GM12878 (cell line): ENCODE measurements around the gene GNA14. TPM values are rescaled to one million over a fixed set of nuclear protein-coding genes. Genes with fewer than 3 reads are reported as not detected.

ENCODE experiments used
- ATAC-seq: fragments of 200-7000 bp; cut with Tn5 transposase; 3 replicates; pipeline ENCODE4 v1.9.1; 2020; ENCODE audit warnings: mild to moderate bottlenecking, moderate library complexity
- BruUV-seq: library from RNA; stranded (reverse); fragments of 400-500 nt; replicated peaks from 2 replicates; lab custom pipeline; 2021; lab: Mats Ljungman, UMichigan
- CTCF ChIA-PET: fragments of 300-600 bp; sonication (Branson Sonifier 250); formaldehyde crosslinking; extraction: SDS; loops from one replicate; lab custom pipeline; 2021; ENCODE audit warnings: inconsistent platforms; lab: Yijun Ruan, JAX
- POLR2A ChIA-PET: fragments of 350-600 bp; formaldehyde crosslinking; extraction: SDS; loops from one replicate; lab custom pipeline; 2021; ENCODE audit warnings: inconsistent platforms; lab: Charles Lee
- RAD21 ChIA-PET: fragments of 300-600 bp; sonication (Branson Sonifier 250); formaldehyde crosslinking; loops from one replicate; lab custom pipeline; 2023; ENCODE audit warnings: antibody characterized with exemption; ENCODE audit not compliant: unreplicated experiment; lab: Charles Lee
- SMC1A ChIA-PET: fragments of 300-600 bp; sonication (Branson Sonifier 250); formaldehyde crosslinking; loops from one replicate; lab custom pipeline; 2023; ENCODE audit not compliant: unreplicated experiment, uncharacterized antibody; lab: Charles Lee
- DNase-seq: peaks from one replicate; pipeline ENCODE4 v3.0.0-alpha.2; 2011; ENCODE audit warnings: low read depth, low spot score
- FAIRE-seq: peaks from 3 replicates; lab custom pipeline; 2011; peaks lifted over from hg19 to GRCh38; lab: Jason Lieb, UNC
- H2AFZ ChIP-seq: 2 replicates; pipeline ENCODE4 v1.6.0; 2011; ENCODE audit warnings: low read depth, low read length, control low read depth; ENCODE audit not compliant: control insufficient read depth
- H3K27ac ChIP-seq: 2 replicates; pipeline ENCODE4 v1.5.1; 2011; ENCODE audit warnings: control low read depth; ENCODE audit not compliant: control insufficient read depth, insufficient read depth
- H3K27me3 ChIP-seq, 2 experiments: replicated peaks in 1 of 2; 2 replicates each; pipeline versions ENCODE4 v1.6.0 to v1.6.1; 2011; ENCODE audit warnings: low read length in 1 of 2; ENCODE audit not compliant: control insufficient read depth in 2 of 2, insufficient read depth in 2 of 2
- H3K36me3 ChIP-seq, 2 experiments: 2 replicates each; pipeline ENCODE4 v1.5.1; 2011; ENCODE audit warnings: low read length in 1 of 2; ENCODE audit not compliant: control insufficient read depth in 2 of 2, insufficient read depth in 2 of 2
- H3K4me1 ChIP-seq: 2 replicates; pipeline ENCODE4 v1.6.1; 2011; ENCODE audit warnings: mild to moderate bottlenecking, low read length, moderate library complexity, mixed read lengths; ENCODE audit not compliant: control insufficient read depth, insufficient read depth
- H3K4me2 ChIP-seq: 2 replicates; pipeline ENCODE4 v1.6.0; 2011; ENCODE audit warnings: control low read depth; ENCODE audit not compliant: control insufficient read depth, insufficient read depth
- H3K4me3 ChIP-seq: fragments of 200-600 bp; sonication (generic); 2 replicates; pipeline ENCODE4 v1.5.1; 2016
- H3K79me2 ChIP-seq: 2 replicates; pipeline ENCODE4 v1.6.0; 2011; ENCODE audit warnings: low read length; ENCODE audit not compliant: control insufficient read depth, insufficient read depth
- H3K9ac ChIP-seq: 2 replicates; pipeline ENCODE4 v1.8.0; 2011; ENCODE audit warnings: low read length, control low read depth, mixed read lengths; ENCODE audit not compliant: control insufficient read depth, insufficient read depth
- H3K9me3 ChIP-seq: replicated peaks from 3 replicates; pipeline ENCODE4 v1.5.1; 2011; ENCODE audit warnings: mild to moderate bottlenecking, low read length; ENCODE audit not compliant: control insufficient read depth, insufficient read depth
- H4K20me1 ChIP-seq: 2 replicates; pipeline ENCODE4 v1.6.0; 2011; ENCODE audit not compliant: control insufficient read depth, insufficient read depth
- BCLAF1 ChIP-seq: fragments of 450-650 bp; IDR thresholded peaks from 2 replicates; pipeline ENCODE4 v1.6.1; 2017; ENCODE audit warnings: antibody characterized with exemption, mild to moderate bottlenecking, moderate library complexity
- CBX3 ChIP-seq: fragments of 200-600 bp; sonication (generic); IDR thresholded peaks from 2 replicates; pipeline ENCODE4 v1.6.1; 2016; ENCODE audit warnings: low read depth, borderline replicate concordance
- CEBPB ChIP-seq, 2 experiments: fragments of 150-350 bp in 1 of 2; IDR thresholded peaks; 2 replicates each; pipeline ENCODE4 v1.6.1; 2012 to 2014; ENCODE audit warnings: low read depth in 2 of 2, low read length in 2 of 2, borderline replicate concordance in 1 of 2, inconsistent platforms in 1 of 2
- CREM ChIP-seq: IDR thresholded peaks from 2 replicates; pipeline ENCODE4 v1.6.1; 2014; ENCODE audit warnings: antibody characterized with exemption, low read depth
- E2F4 ChIP-seq: IDR thresholded peaks from 2 replicates; pipeline ENCODE4 v1.6.1; 2012; ENCODE audit warnings: low read depth, low read length, improper control_type of control experiment
- ETV6 ChIP-seq, 2 experiments: fragments of 450-650 bp in 1 of 2; IDR thresholded peaks in 1 of 2; conservative IDR thresholded peaks in 1 of 2; 2 replicates each; pipeline ENCODE4 v1.6.1; 2014; ENCODE audit warnings: antibody characterized with exemption in 1 of 2, borderline replicate concordance in 1 of 2, low read depth in 1 of 2, mild to moderate bottlenecking in 1 of 2, moderate library complexity in 1 of 2
- JUNB ChIP-seq: IDR thresholded peaks from 2 replicates; pipeline ENCODE4 v1.6.1; 2016; ENCODE audit warnings: antibody characterized with exemption, mild to moderate bottlenecking
- JUND ChIP-seq: IDR thresholded peaks from 2 replicates; pipeline ENCODE4 v1.6.1; 2012; ENCODE audit warnings: low read depth, mild to moderate bottlenecking, low read length, improper control_type of control experiment, moderate library complexity
- NFXL1 ChIP-seq: fragments of 450-650 bp; IDR thresholded peaks from 2 replicates; pipeline ENCODE4 v1.6.1; 2017; ENCODE audit warnings: antibody characterized with exemption, mild to moderate bottlenecking, borderline replicate concordance
- NRF1 ChIP-seq: conservative IDR thresholded peaks from 2 replicates; pipeline ENCODE4 v1.6.1; 2011; ENCODE audit warnings: mild to moderate bottlenecking, low read depth, low read length, improper control_type of control experiment
- RELA ChIP-seq: fragments of 450-650 bp; IDR thresholded peaks from 2 replicates; pipeline ENCODE4 v1.8.0; 2014; ENCODE audit warnings: borderline replicate concordance; ENCODE audit not compliant: partially characterized antibody
- SKIL ChIP-seq: fragments of 450-650 bp; IDR thresholded peaks from 2 replicates; pipeline ENCODE4 v1.6.1; 2017; ENCODE audit warnings: mild to moderate bottlenecking, low read depth, inconsistent platforms; ENCODE audit not compliant: poor library complexity, severe bottlenecking
- SPI1 ChIP-seq: IDR thresholded peaks from 2 replicates; pipeline ENCODE4 v1.6.1; 2011; ENCODE audit warnings: low read depth, mild to moderate bottlenecking, low read length, moderate library complexity, borderline replicate concordance; ENCODE audit not compliant: insufficient read depth
- SRF ChIP-seq, 2 experiments: IDR thresholded peaks; 2 replicates each; pipeline ENCODE4 v1.6.1; 2011; ENCODE audit warnings: low read depth in 2 of 2, low read length in 2 of 2, mild to moderate bottlenecking in 1 of 2, moderate library complexity in 1 of 2
- ZBED1 ChIP-seq: IDR thresholded peaks from 2 replicates; pipeline ENCODE4 v1.6.1; 2016; ENCODE audit warnings: borderline replicate concordance
- ZNF24 ChIP-seq: fragments of 450-650 bp; IDR thresholded peaks from 2 replicates; pipeline ENCODE4 v1.6.1; 2017; ENCODE audit warnings: antibody characterized with exemption, mild to moderate bottlenecking
- WGBS: methylation state at CpG from one replicate; pipeline ENCODE4 v1.1.6; 2016; ENCODE audit warnings: low lambda C conversion rate; ENCODE audit not compliant: insufficient replicate concordance, insufficient coverage; ENCODE audit errors: missing lambda C conversion rate; 5-methylcytosine and 5-hydroxymethylcytosine counted together
- in situ Hi-C: fragments of 300-500 bp; cut with MboI; formaldehyde crosslinking; loops from 9 replicates; pipeline ENCODE4 v1.14.3; 2018; ENCODE audit warnings: mixed read lengths
- intact Hi-C: fragments of 100-400 bp; cut with micrococcal nuclease; formaldehyde crosslinking; loops from one replicate; pipeline ENCODE4 v1.14.2; 2022; ENCODE audit not compliant: unreplicated experiment
- polyA plus RNA-seq, 11 experiments: library from polyadenylated mRNA; depleted of rRNA in 4 of 11; unstranded in 6 of 11; stranded (reverse) in 5 of 11; fragments of >200 nt; fragmentation: Nextera tagmentation in 4 of 11; fragmentation: Illumina TruSeq in 1 of 11; extraction: Ambion mirVana in 4 of 11; extraction: Trizol in 1 of 11; gene quantifications; 1 replicate in 1 of 11; 2 replicates in 10 of 11; pipeline versions ENCODE4 v1.2.1 to v1.2.3, GENCODE V29; 2011 to 2016; ENCODE audit warnings: inconsistent platforms in 2 of 11, missing spikeins in 2 of 11, low read depth in 1 of 11
- total RNA-seq, 4 experiments: library from RNA; depleted of rRNA in 3 of 4; stranded (reverse); fragments of >200 nt in 3 of 4; fragmentation: Illumina TruSeq in 1 of 4; extraction: Trizol in 1 of 4; gene quantifications; 2 replicates each; pipeline versions ENCODE4 v1.2.1 to v1.2.3, GENCODE V29; 2013 to 2021

The GNA14 gene
- total and polyA plus RNA-seq, 10 of the 15 experiments (the other 5 are each of a cell fraction or from before 2014, with no cell fraction given) = 0.17 TPM; not detected in 9

- intact Hi-C loops (no loop called here), in situ Hi-C loops (no loop called here)
- FAIRE-seq (no peak), DNase-seq (no peak), ATAC-seq (no peak)
- H3K4me1 ChIP-seq = no peaks in the 10 kb centered on the region
- no peak overlapping the region for H3K4me2 ChIP-seq
- no peaks in the 10 kb centered on the region for H3K27me3 ChIP-seq
- RAD21 ChIA-PET = no interaction called here
- TF ChIP-seq ETV6 (conservative IDR thresholded peaks at IDR 0.05 in 1 of 2, IDR thresholded peaks at IDR 0.05 in 1 of 2; ENCODE audit: borderline replicate concordance in 1 of 2, low read depth in 1 of 2) (no peak), SKIL (no peak), CEBPB (IDR thresholded peaks at IDR 0.05; ENCODE audit: borderline replicate concordance in 1 of 2, low read depth in 2 of 2, low read length in 2 of 2) (no peak), E2F4 (no peak), BCLAF1 (no peak), JUND (no peak), CREM (no peak), ZBED1 (no peak), NRF1 (no peak), SPI1 (no peak), RELA (no peak), JUNB (no peak), ZNF24 (no peak), SRF (IDR thresholded peaks at IDR 0.05; ENCODE audit: low read depth in 2 of 2, low read length in 2 of 2) (no peak), CBX3 (no peak), NFXL1 (no peak)
- CTCF ChIA-PET = no interaction called here
- H4K20me1 ChIP-seq = no peaks in the 10 kb centered on the region
- POLR2A ChIA-PET = no interaction called here
- no peak overlapping the region for H3K4me3 ChIP-seq
- H3K27ac ChIP-seq = no peak overlapping the region
- no TSS peak for BruUV-seq
- SMC1A ChIA-PET = no interaction called here
- H3K9me3 ChIP-seq = no peaks in the 10 kb centered on the region
- H3K36me3 ChIP-seq = no peaks in the 10 kb centered on the region
- 39% methylated on average over 7 of the region's 7 CpGs for WGBS
- H2AFZ ChIP-seq = no peak overlapping the region
- H3K79me2 ChIP-seq = no peaks in the 10 kb centered on the region
- H3K9ac ChIP-seq = no peak overlapping the region
Measured at GRCh38 chr9:77507212-77507961, 140.7 kb downstream of the GNA14 start.
